HL-60 (cell line): ENCODE results near the gene NBPF1.
"Not testable (repeated sequence)": the region's sequence is repeated elsewhere in the genome, so short reads cannot be mapped to it uniquely, and the experiment has no call there.

Experiments used
- DNase-seq, 2 experiments: peaks; one replicate each; pipeline ENCODE4 v3.0.0-alpha.2; 2010 to 2020; ENCODE audit warnings: low read depth in 1 of 2, low spot score in 1 of 2
- H3K27ac ChIP-seq: fragments of 250-450 bp; sonication (Bioruptor Pico); replicated peaks from 2 replicates; pipeline ENCODE4 v1.5.1; 2020; ENCODE audit warnings: mild to moderate bottlenecking, moderate library complexity
- H3K27me3 ChIP-seq: fragments of 250-450 bp; sonication (Bioruptor Pico); 2 replicates; pipeline ENCODE4 v1.5.1; 2021; ENCODE audit warnings: mild to moderate bottlenecking, moderate library complexity; ENCODE audit not compliant: insufficient read depth, poor library complexity, severe bottlenecking
- H3K4me3 ChIP-seq: replicated peaks from 2 replicates; pipeline ENCODE4 v1.5.1; 2011; ENCODE audit warnings: mild to moderate bottlenecking, control low read depth, low read length; ENCODE audit not compliant: insufficient read depth
- CTCF ChIP-seq: IDR thresholded peaks from one replicate; pipeline ENCODE4 v1.5.1; 2011; ENCODE audit warnings: low read length, control low read depth, inconsistent platforms; ENCODE audit not compliant: insufficient read depth
- GABPA ChIP-seq: IDR thresholded peaks from 2 replicates; pipeline ENCODE4 v1.6.1; 2012; ENCODE audit warnings: low read depth
- POLR2AphosphoS5 ChIP-seq: IDR thresholded peaks from 2 replicates; pipeline ENCODE4 v1.6.1; 2012; ENCODE audit warnings: low read depth
- SPI1 ChIP-seq: IDR thresholded peaks from 2 replicates; pipeline ENCODE4 v1.6.1; 2012; ENCODE audit warnings: low read depth, mild to moderate bottlenecking, borderline replicate concordance
- TF ChIP-seq, protein P1 (sequence below): IDR thresholded peaks from 2 replicates; pipeline ENCODE4 v1.6.1; 2012; ENCODE audit warnings: low read depth; ENCODE audit not compliant: insufficient replicate concordance

Gene NBPF1

DNA sequence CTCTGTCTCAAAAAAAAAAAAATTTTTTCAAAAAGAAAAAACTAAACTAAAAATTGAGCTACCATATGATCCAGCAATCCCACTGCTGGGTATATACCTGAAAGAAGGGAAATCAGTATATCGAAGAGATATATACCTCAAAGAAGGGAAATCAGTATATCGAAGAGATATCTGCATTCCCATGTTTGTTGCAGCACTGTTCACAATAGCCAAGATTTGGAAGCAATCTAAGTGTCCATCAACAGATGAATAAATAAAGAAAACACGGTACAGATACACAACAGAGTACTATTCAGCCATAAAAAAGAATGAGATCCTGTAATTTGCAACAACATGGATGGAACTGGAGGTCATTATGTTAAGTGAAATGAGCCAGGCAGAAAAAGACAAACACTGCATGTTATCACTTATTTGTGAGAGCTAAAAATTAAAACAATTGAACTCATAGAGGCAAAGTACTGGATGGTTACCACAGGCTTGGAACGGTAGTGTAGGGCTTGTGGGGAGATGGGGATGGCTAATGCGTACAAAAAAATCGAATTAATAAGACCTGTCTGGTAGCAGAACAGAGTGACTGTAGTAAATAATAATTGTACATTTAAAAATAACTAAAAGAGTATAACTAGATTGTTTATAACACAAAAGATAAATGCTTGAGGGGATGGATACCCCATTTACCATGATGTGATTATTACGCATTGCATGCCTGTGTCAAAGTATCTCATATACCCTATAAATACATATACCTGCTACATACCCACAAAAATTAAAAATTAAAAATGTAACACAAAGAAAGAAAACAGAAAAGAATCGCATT lies 28.0 kb upstream of the NBPF1 start:
- not testable (repeated sequence) for DNase-seq, H3K27ac ChIP-seq, H3K4me3 ChIP-seq, H3K27me3 ChIP-seq

DNA sequence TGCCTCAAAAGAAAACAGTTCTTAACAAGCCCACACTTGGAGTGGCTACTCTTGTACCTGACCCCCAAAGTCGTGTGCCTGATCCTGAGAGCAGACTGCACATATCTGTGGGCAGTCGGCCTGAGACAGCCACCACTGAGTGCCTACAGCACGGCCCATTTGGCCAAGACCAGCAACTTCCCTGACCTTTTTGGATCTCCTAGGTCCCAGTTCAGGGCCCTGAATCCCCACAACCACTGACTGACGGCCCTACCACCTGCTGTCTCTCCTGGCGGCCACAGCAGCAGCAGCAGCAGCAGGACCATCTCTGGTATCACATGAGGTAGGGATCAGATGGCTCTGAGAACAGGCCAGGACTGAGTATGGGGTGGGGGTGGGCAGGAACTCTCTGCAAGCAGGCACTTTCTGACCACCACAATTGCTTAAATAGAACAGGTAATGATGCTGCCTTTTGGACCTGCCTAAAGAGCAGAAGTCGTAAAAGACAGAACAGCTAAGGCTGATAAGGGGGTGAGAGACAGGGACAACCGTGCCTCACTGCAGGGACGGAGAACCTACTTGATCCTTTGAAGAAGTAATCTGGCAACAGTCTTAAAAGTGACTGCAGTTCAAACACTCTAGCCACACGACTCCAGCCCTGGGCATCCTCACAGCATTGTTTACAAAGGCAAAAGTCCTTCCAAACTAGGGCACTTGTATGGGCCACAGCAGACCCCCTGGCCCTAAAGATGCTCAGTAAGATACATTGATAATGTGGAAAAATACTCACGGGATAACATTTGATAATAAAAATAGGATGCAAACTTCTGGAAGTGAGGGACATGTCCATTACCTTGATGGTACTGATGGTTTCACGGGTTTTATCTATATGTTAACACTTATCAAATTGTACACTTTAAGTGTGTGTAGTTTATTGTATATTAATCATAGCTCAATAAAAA lies 26.0 kb upstream of the NBPF1 start:
- not testable (repeated sequence) for H3K27ac ChIP-seq, H3K4me3 ChIP-seq, H3K27me3 ChIP-seq, DNase-seq

- DNase-seq, H3K27ac ChIP-seq, H3K4me3 ChIP-seq, H3K27me3 ChIP-seq: not testable (repeated sequence)
Measured at GRCh38 chr1:16637941-16638778, 24.8 kb upstream of the NBPF1 start.

GRCh38 chr1:16636551-16637195 lies 23.3 kb upstream of the NBPF1 start:
- H3K4me3 ChIP-seq, H3K27me3 ChIP-seq, H3K27ac ChIP-seq, DNase-seq: not testable (repeated sequence)

DNA sequence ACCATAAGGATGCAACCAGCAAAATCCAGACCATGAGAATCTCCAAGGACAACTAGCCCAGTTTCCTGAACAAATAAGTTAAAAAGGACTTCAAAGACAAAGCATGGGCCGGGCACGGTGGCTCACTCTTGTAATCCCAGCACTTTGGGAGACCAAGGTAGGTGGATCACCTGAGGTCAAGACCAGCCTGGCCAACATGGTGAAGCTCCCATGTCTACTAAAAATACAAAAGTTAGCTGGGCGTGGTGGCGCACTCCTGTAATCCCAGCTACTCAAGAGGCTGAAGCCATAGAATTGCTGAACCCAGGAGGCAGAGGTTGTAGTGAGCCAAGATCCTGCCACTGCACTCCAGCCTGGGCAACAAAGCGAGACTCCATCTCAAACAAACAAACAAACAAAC lies 22.6 kb upstream of the NBPF1 start:
- not testable (repeated sequence) for H3K4me3 ChIP-seq, H3K27ac ChIP-seq, H3K27me3 ChIP-seq, DNase-seq

DNA sequence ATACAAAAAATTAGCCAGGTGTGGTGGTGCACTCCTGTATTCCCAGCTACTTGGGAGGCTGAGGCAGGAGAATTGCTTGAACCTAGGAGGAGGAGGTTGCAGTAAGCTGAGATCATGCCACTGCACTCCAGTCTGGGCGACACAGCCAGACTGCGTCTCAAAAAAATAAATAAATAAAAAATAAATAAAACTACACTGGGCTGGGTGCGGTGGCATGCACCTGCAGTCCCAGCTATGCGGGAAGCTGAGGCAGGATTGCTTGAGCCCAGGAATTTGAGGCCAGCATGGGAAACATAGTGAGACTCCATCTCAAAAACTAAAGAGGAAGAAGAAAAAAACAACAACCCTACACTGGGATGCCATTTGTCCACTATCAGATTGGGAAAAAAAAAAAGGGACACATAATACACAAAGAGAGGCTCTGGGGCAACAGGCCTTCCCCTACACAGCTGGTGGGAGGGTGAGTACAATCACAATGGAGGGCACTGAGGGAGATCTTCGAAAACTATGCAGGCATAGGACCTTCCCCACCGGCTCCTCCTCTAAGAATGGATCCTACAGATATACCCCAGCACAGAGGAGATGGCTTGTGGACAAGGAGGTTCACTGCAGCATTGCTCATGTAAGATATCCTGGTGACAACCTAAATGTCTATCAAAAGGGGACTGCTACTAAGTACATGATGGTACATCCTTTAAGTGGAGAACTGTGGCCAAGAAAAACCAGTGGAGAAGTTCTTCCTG lies 20.3 kb upstream of the NBPF1 start:
- H3K4me3 ChIP-seq, H3K27me3 ChIP-seq, DNase-seq, H3K27ac ChIP-seq: not testable (repeated sequence)

DNA sequence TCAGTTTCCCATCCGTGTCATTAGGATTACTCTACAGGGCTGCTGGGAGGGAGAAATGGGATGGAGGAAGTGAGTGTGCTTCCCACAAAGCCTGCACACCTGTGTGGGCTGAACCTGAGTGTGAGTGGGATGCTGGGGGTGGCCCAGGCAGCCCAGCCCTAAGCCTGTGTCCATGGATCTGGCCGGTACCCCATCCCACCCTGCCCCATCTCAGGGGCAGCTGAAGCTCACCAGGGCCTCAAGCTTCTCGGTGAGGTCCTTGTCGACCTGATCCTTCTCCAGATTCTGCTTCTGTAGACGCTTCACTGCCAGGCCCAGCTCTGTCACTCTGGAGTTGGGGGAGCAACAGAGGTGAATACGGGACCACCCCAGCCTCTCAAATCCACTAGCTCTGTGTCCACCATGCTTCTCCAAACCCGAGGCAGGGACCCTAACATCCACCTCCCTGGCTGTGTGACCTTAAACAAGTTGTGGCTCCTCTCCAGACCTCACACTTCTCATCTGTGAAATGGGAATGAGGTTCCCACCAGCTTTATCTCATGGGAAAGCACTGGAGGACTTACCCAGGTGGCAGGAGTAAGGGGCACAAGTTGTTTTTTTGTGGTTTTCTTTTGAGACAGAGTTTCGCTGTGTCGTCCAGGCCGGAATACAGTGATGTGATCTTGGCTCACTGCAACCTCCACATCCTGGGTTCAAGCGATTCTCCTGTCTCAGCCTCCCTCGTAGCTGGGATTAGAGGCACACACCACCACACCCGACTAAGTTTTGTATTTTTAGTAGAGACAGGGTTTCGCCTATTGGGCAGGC lies 18.9 kb upstream of the NBPF1 start:
- DNase-seq, H3K27me3 ChIP-seq, H3K27ac ChIP-seq, H3K4me3 ChIP-seq: not testable (repeated sequence)

GRCh38 chr1:16631248-16632043 lies 18.1 kb upstream of the NBPF1 start:
- Histone ChIP-seq H3K4me3 (no peak overlapping the region), H3K27me3 (no peaks in the 10 kb centered on the region), H3K27ac (no peak overlapping the region)
- TF ChIP-seq SPI1 (no peak), CTCF (no peak), GABPA (no peak), POLR2AphosphoS5 (no peak; the same call in 1 of the 2 replicates)
- TF ChIP-seq, protein P1, sequence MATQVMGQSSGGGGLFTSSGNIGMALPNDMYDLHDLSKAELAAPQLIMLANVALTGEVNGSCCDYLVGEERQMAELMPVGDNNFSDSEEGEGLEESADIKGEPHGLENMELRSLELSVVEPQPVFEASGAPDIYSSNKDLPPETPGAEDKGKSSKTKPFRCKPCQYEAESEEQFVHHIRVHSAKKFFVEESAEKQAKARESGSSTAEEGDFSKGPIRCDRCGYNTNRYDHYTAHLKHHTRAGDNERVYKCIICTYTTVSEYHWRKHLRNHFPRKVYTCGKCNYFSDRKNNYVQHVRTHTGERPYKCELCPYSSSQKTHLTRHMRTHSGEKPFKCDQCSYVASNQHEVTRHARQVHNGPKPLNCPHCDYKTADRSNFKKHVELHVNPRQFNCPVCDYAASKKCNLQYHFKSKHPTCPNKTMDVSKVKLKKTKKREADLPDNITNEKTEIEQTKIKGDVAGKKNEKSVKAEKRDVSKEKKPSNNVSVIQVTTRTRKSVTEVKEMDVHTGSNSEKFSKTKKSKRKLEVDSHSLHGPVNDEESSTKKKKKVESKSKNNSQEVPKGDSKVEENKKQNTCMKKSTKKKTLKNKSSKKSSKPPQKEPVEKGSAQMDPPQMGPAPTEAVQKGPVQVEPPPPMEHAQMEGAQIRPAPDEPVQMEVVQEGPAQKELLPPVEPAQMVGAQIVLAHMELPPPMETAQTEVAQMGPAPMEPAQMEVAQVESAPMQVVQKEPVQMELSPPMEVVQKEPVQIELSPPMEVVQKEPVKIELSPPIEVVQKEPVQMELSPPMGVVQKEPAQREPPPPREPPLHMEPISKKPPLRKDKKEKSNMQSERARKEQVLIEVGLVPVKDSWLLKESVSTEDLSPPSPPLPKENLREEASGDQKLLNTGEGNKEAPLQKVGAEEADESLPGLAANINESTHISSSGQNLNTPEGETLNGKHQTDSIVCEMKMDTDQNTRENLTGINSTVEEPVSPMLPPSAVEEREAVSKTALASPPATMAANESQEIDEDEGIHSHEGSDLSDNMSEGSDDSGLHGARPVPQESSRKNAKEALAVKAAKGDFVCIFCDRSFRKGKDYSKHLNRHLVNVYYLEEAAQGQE, result no peak
- no peak for DNase-seq
